Measurements from ENCODE around the gene PML. TPM values are rescaled to one million over a fixed set of nuclear protein-coding genes. Genes with fewer than 3 reads are reported as not detected.

The PML gene
- total RNA-seq, 3 donors from 2014 or later = 27.6 to 52.2 (median 35.6) TPM

GRCh38 chr15:74010929-74011540 lies 16.5 kb downstream of the PML start:
- peak; percentile 30 for ATAC-seq
- H3K4me3 ChIP-seq = no peak overlapping the region

DNA sequence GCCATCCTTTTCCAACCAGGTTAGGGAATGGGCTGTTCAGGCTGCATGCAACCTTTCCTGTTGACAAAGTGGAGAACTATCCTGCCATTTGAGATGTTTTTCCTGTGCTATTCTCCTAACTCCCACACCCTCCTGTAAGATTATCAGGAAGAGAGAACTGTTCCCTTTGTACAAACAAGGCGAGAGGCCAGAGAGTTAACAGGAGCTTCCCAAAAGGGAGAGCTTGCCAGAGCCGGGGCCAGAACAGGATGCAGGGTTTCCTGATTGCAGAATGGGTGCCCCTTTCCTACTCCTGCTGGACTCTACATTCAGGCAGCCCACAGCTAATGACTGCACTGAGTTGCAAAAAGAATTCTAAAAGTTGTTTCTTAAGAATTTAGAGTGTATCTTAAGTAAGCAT lies 17.1 kb downstream of the PML start:
- DNase-seq = peak in 2 of 3 donors; percentile 42 to 49
- no peak for TF ChIP-seq CTCF (IDR thresholded peaks at IDR 0.05)
- no peak overlapping the region for H3K4me3 ChIP-seq
- no peaks in the 10 kb centered on the region for H3K36me3 ChIP-seq (ENCODE audit: low read depth)
- peaks cover 33% of the 10 kb centered on the region for H3K4me1 ChIP-seq (ENCODE audit: low read depth)
- intact Hi-C loops (cut with DNase I, micrococcal nuclease) = no loop called here
- ATAC-seq = peak; percentile 86
- H3K9me3 ChIP-seq = no peaks in the 10 kb centered on the region

More at GRCh38 chr15:74010929-74011540, 16.5 kb downstream of the PML start:
- TF ChIP-seq CTCF (IDR thresholded peaks at IDR 0.05) = no peak
- no peaks in the 10 kb centered on the region for H3K9me3 ChIP-seq
- no peaks in the 10 kb centered on the region for H3K36me3 ChIP-seq (ENCODE audit: low read depth)
- no peak for DNase-seq
- H3K4me1 ChIP-seq (ENCODE audit: low read depth) = peaks cover 35% of the 10 kb centered on the region
- intact Hi-C loops (cut with DNase I, micrococcal nuclease) = no loop called here

GRCh38 chr15:74013374-74013894 lies 18.9 kb downstream of the PML start:
- no peaks in the 10 kb centered on the region for H3K9me3 ChIP-seq
- no peak overlapping the region for H3K4me3 ChIP-seq
- H3K4me1 ChIP-seq (ENCODE audit: low read depth) = peaks cover 18% of the 10 kb centered on the region
- H3K36me3 ChIP-seq (ENCODE audit: low read depth) = no peaks in the 10 kb centered on the region
- intact Hi-C loops (cut with DNase I, micrococcal nuclease) = no loop called here
- no peak for ATAC-seq
- DNase-seq = no peak
- no peak for TF ChIP-seq CTCF (IDR thresholded peaks at IDR 0.05)

- DNase-seq = no peak
- H3K9me3 ChIP-seq = no peaks in the 10 kb centered on the region
- no peak for TF ChIP-seq CTCF (IDR thresholded peaks at IDR 0.05)
- no peaks in the 10 kb centered on the region for H3K4me1 ChIP-seq (ENCODE audit: low read depth)
- no peak for ATAC-seq
- H3K4me3 ChIP-seq = no peak overlapping the region
- intact Hi-C loops (cut with DNase I, micrococcal nuclease) = no loop called here
- no peaks in the 10 kb centered on the region for H3K36me3 ChIP-seq (ENCODE audit: low read depth)
Observed at GRCh38 chr15:74019734-74020133, 25.2 kb downstream of the PML start.

GRCh38 chr15:74022706-74023470 lies 28.4 kb downstream of the PML start:
- H3K4me1 ChIP-seq (ENCODE audit: low read depth) = no peaks in the 10 kb centered on the region
- H3K9me3 ChIP-seq = no peaks in the 10 kb centered on the region
- H3K4me3 ChIP-seq = no peak overlapping the region
- no peak for ATAC-seq
- TF ChIP-seq CTCF (IDR thresholded peaks at IDR 0.05) = no peak
- H3K36me3 ChIP-seq (ENCODE audit: low read depth) = no peaks in the 10 kb centered on the region
- DNase-seq = no peak
- intact Hi-C loops (cut with DNase I, micrococcal nuclease) = no loop called here

Data from mucosa of descending colon (tissue), 3 donors.